SK-N-SH treated with all-trans-retinoic acid at 6 μM for 48 hours (cell line): ENCODE results near the gene URI1.

Experiments used
- ATAC-seq: fragments of 200-7000 bp; cut with Tn5 transposase; 3 replicates; pipeline ENCODE4 v1.9.1; 2020; ENCODE audit warnings: mild to moderate bottlenecking, moderate library complexity
- ARNTL ChIP-seq: fragments of 450-650 bp; formaldehyde crosslinking; IDR thresholded peaks from 2 replicates; pipeline ENCODE4 v1.5.0; 2020; ENCODE audit warnings: low read depth, mild to moderate bottlenecking, moderate library complexity, borderline replicate concordance
- BACH2 ChIP-seq: fragments of 250-450 bp; sonication (Bioruptor Pico); IDR thresholded peaks from 2 replicates; pipeline ENCODE4 v1.9.0; 2021; ENCODE audit warnings: mild to moderate bottlenecking, borderline replicate concordance
- CSDC2 ChIP-seq: fragments of 250-450 bp; sonication (Bioruptor Pico); IDR thresholded peaks from 2 replicates; pipeline ENCODE4 v1.5.0; 2020; ENCODE audit warnings: mild to moderate bottlenecking, moderate library complexity
- ESRRG ChIP-seq: fragments of 250-450 bp; sonication (Bioruptor Pico); IDR thresholded peaks from 2 replicates; pipeline ENCODE4 v1.6.1; 2021; ENCODE audit warnings: mild to moderate bottlenecking
- GLIS3 ChIP-seq: fragments of 250-450 bp; sonication (Bioruptor Pico); IDR thresholded peaks from 2 replicates; pipeline ENCODE4 v1.5.0; 2020; ENCODE audit warnings: mild to moderate bottlenecking, moderate library complexity
- OSR1 ChIP-seq: fragments of 250-450 bp; sonication (Bioruptor Pico); IDR thresholded peaks from 2 replicates; pipeline ENCODE4 v1.8.0; 2022; ENCODE audit warnings: moderate library complexity, mild to moderate bottlenecking, inconsistent platforms
- PPARA ChIP-seq: fragments of 250-450 bp; sonication (Bioruptor Pico); IDR thresholded peaks from 2 replicates; pipeline ENCODE4 v1.5.0; 2020; ENCODE audit warnings: mild to moderate bottlenecking, borderline replicate concordance
- RARB ChIP-seq: fragments of 250-450 bp; sonication (Bioruptor Pico); IDR thresholded peaks from 2 replicates; pipeline ENCODE4 v1.8.0; 2021; ENCODE audit warnings: mild to moderate bottlenecking, moderate library complexity
- TCF4 ChIP-seq: fragments of 250-450 bp; sonication (Bioruptor Pico); IDR thresholded peaks from 2 replicates; pipeline ENCODE4 v1.8.0; 2021; ENCODE audit warnings: mild to moderate bottlenecking, moderate library complexity, borderline replicate concordance
- TOX ChIP-seq: fragments of 250-450 bp; sonication (Bioruptor Pico); IDR thresholded peaks from 2 replicates; pipeline ENCODE4 v1.8.0; 2021; ENCODE audit warnings: mild to moderate bottlenecking, moderate library complexity, borderline replicate concordance
- ZC3H10 ChIP-seq: fragments of 250-450 bp; sonication (Bioruptor Pico); IDR thresholded peaks from 2 replicates; pipeline ENCODE4 v1.5.1; 2021; ENCODE audit warnings: mild to moderate bottlenecking, moderate library complexity
- ZFP30 ChIP-seq: fragments of 450-650 bp; formaldehyde crosslinking; IDR thresholded peaks from 2 replicates; pipeline ENCODE4 v1.5.0; 2022; ENCODE audit warnings: mild to moderate bottlenecking, moderate library complexity
- ZNF565 ChIP-seq: fragments of 450-650 bp; formaldehyde crosslinking; conservative IDR thresholded peaks from 2 replicates; pipeline ENCODE4 v1.5.0; 2020; ENCODE audit warnings: low read depth, mild to moderate bottlenecking, moderate library complexity
- ZNF70 ChIP-seq: fragments of 450-650 bp; formaldehyde crosslinking; IDR thresholded peaks from 2 replicates; pipeline ENCODE4 v1.5.0; 2020; ENCODE audit warnings: mild to moderate bottlenecking, moderate library complexity
- ZNF8 ChIP-seq: fragments of 450-650 bp; formaldehyde crosslinking; IDR thresholded peaks from 2 replicates; pipeline ENCODE4 v1.5.0; 2020; ENCODE audit warnings: mild to moderate bottlenecking, moderate library complexity
- TF ChIP-seq, protein P1 (sequence below): fragments of 250-450 bp; sonication (Bioruptor Pico); IDR thresholded peaks from 2 replicates; pipeline ENCODE4 v1.5.1; 2021; ENCODE audit warnings: mild to moderate bottlenecking, moderate library complexity
- TF ChIP-seq, protein P2 (sequence below): fragments of 250-450 bp; sonication (Bioruptor Pico); IDR thresholded peaks from 2 replicates; pipeline ENCODE4 v1.8.0; 2020; ENCODE audit warnings: mild to moderate bottlenecking, moderate library complexity, borderline replicate concordance
- TF ChIP-seq, protein P3 (sequence below): fragments of 250-450 bp; sonication (Bioruptor Pico); IDR thresholded peaks from 2 replicates; pipeline ENCODE4 v1.5.0; 2020; ENCODE audit warnings: mild to moderate bottlenecking, moderate library complexity
- TF ChIP-seq, protein P4 (sequence below): fragments of 250-450 bp; sonication (Bioruptor Pico); IDR thresholded peaks from 2 replicates; pipeline ENCODE4 v1.5.1; 2020; ENCODE audit warnings: low read depth, mild to moderate bottlenecking, moderate library complexity

URI1 gene

DNA sequence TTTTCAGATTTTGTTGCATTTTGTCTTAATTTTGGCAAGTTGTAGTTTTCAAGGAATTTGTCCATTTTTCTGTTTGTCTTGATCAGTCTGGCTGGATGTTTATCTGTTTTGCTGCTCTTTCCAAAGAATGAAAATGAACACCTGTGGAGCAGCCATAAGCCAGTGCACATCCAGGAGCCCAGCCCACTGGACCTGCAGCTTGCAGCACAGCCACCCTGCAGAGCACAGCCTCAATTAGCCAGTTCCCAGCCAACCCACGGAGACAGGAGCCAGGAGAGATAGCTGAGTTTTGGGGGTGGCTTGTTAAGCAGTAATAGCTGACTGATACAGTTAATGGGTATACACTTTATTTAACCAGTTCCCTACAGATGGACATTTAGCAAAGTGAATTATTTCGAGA lies 38.0 kb upstream of the URI1 start:
- ATAC-seq, result no peak
- TF ChIP-seq ESRRG (no peak), ZFP30 (CRISPR knock-in tag) (no peak), PPARA (CRISPR knock-in tag) (no peak), OSR1 (CRISPR knock-in tag) (no peak), ZNF565 (CRISPR knock-in tag) (no peak), GLIS3 (CRISPR knock-in tag) (no peak), CSDC2 (CRISPR knock-in tag) (no peak), ZNF70 (CRISPR knock-in tag) (no peak), ZNF8 (no peak), ARNTL (CRISPR knock-in tag) (no peak), TCF4 (CRISPR knock-in tag) (no peak), TOX (CRISPR knock-in tag) (no peak), BACH2 (CRISPR knock-in tag) (no peak)
- TF ChIP-seq, protein P1, sequence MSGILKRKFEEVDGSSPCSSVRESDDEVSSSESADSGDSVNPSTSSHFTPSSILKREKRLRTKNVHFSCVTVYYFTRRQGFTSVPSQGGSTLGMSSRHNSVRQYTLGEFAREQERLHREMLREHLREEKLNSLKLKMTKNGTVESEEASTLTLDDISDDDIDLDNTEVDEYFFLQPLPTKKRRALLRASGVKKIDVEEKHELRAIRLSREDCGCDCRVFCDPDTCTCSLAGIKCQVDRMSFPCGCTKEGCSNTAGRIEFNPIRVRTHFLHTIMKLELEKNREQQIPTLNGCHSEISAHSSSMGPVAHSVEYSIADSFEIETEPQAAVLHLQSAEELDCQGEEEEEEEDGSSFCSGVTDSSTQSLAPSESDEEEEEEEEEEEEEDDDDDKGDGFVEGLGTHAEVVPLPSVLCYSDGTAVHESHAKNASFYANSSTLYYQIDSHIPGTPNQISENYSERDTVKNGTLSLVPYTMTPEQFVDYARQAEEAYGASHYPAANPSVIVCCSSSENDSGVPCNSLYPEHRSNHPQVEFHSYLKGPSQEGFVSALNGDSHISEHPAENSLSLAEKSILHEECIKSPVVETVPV, result no peak
- TF ChIP-seq, protein P2, sequence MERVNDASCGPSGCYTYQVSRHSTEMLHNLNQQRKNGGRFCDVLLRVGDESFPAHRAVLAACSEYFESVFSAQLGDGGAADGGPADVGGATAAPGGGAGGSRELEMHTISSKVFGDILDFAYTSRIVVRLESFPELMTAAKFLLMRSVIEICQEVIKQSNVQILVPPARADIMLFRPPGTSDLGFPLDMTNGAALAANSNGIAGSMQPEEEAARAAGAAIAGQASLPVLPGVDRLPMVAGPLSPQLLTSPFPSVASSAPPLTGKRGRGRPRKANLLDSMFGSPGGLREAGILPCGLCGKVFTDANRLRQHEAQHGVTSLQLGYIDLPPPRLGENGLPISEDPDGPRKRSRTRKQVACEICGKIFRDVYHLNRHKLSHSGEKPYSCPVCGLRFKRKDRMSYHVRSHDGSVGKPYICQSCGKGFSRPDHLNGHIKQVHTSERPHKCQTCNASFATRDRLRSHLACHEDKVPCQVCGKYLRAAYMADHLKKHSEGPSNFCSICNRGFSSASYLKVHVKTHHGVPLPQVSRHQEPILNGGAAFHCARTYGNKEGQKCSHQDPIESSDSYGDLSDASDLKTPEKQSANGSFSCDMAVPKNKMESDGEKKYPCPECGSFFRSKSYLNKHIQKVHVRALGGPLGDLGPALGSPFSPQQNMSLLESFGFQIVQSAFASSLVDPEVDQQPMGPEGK, result no peak
- TF ChIP-seq, protein P3, sequence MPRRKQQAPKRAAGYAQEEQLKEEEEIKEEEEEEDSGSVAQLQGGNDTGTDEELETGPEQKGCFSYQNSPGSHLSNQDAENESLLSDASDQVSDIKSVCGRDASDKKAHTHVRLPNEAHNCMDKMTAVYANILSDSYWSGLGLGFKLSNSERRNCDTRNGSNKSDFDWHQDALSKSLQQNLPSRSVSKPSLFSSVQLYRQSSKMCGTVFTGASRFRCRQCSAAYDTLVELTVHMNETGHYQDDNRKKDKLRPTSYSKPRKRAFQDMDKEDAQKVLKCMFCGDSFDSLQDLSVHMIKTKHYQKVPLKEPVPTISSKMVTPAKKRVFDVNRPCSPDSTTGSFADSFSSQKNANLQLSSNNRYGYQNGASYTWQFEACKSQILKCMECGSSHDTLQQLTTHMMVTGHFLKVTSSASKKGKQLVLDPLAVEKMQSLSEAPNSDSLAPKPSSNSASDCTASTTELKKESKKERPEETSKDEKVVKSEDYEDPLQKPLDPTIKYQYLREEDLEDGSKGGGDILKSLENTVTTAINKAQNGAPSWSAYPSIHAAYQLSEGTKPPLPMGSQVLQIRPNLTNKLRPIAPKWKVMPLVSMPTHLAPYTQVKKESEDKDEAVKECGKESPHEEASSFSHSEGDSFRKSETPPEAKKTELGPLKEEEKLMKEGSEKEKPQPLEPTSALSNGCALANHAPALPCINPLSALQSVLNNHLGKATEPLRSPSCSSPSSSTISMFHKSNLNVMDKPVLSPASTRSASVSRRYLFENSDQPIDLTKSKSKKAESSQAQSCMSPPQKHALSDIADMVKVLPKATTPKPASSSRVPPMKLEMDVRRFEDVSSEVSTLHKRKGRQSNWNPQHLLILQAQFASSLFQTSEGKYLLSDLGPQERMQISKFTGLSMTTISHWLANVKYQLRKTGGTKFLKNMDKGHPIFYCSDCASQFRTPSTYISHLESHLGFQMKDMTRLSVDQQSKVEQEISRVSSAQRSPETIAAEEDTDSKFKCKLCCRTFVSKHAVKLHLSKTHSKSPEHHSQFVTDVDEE, result no peak
- TF ChIP-seq, protein P4, sequence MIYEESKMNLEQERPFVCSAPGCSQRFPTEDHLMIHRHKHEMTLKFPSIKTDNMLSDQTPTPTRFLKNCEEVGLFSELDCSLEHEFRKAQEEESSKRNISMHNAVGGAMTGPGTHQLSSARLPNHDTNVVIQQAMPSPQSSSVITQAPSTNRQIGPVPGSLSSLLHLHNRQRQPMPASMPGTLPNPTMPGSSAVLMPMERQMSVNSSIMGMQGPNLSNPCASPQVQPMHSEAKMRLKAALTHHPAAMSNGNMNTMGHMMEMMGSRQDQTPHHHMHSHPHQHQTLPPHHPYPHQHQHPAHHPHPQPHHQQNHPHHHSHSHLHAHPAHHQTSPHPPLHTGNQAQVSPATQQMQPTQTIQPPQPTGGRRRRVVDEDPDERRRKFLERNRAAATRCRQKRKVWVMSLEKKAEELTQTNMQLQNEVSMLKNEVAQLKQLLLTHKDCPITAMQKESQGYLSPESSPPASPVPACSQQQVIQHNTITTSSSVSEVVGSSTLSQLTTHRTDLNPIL (CRISPR knock-in tag), result no peak

DNA sequence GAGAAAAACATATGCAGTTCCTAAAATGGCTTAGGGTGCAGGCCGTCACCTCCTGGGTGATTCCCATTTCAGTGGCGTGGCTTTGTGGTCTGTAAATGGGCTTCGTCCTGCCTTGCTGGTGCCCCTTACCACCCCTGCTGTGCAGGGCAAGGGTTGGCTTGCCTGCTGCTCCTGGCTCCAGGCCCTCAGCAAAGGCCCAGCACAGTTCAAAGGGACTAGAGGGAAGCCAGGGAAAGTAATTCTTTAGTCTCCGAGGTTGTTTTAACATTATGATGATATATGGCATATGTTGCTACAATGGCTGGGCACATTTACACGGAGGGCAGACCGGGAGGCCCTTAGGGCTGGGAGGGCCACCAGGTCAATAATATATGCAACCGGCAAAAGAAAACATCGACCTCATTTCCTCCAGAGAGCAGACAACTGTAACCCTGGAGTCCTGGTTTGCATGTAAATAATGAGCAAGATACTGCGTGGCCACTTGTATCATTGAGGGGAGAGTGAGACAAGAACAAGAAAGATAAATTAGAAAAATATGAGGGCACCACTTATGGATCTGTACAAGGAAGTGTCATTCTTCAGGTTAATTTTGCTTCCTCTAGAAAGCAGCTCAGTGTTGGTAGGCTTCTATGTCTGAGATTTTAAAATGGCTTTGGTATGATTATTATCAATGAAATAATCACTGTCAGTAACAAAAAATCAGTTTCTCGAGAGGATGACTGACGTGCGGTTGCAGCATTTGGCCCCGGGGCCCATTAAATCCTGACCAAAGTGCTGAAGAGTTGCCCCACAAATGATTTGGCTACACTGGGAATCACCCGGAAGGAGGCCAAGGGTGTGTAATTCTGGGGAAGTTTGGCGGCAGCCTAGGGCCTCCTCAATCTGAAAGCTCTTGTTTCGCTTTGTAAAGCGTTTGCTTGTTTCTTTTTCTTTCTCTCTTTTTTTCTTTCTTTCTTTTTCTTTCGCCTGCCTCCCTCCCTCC lies 32.8 kb upstream of the URI1 start:
- TF ChIP-seq TCF4 (CRISPR knock-in tag) (no peak), BACH2 (CRISPR knock-in tag) (no peak), OSR1 (CRISPR knock-in tag) (no peak), RARB (CRISPR knock-in tag) (no peak), ZC3H10 (CRISPR knock-in tag) (no peak), ZFP30 (CRISPR knock-in tag) (no peak)
- TF ChIP-seq, protein P4 (CRISPR knock-in tag), result no peak
- TF ChIP-seq, protein P1, result no peak
- ATAC-seq, result no peak
